Left ventricle myocardium inferior (tissue), 1 donor: ENCODE results near the gene DLX1. TPM values are rescaled to one million over a fixed set of nuclear protein-coding genes. Genes with fewer than 3 reads are reported as not detected.
"Not testable (repeated sequence)": the region's sequence is repeated elsewhere in the genome, so short reads cannot be mapped to it uniquely, and the experiment has no call there.

Source experiments
- DNase-seq: peaks from one replicate; pipeline ENCODE4 v3.0.0-alpha.2; 2020
- H3K27ac ChIP-seq: fragments of 200-600 bp; replicated peaks from 2 replicates; pipeline ENCODE4 v1.8.0; 2021
- H3K27me3 ChIP-seq: fragments of 200-600 bp; 2 replicates; pipeline ENCODE4 v1.8.0; 2021; ENCODE audit warnings: low read depth
- H3K36me3 ChIP-seq: fragments of 200-600 bp; 2 replicates; pipeline ENCODE4 v1.8.0; 2021
- H3K4me1 ChIP-seq: fragments of 200-600 bp; 2 replicates; pipeline ENCODE4 v1.8.0; 2021
- H3K4me3 ChIP-seq: fragments of 200-600 bp; 2 replicates; pipeline ENCODE4 v1.8.0; 2021; ENCODE audit warnings: mild to moderate bottlenecking, moderate library complexity
- H3K9me3 ChIP-seq: fragments of 200-600 bp; replicated peaks from 2 replicates; pipeline ENCODE4 v1.8.0; 2021
- CTCF ChIP-seq: fragments of 200-600 bp; IDR thresholded peaks from 2 replicates; pipeline ENCODE4 v1.8.0; 2021; ENCODE audit warnings: antibody characterized with exemption, mild to moderate bottlenecking, borderline replicate concordance
- intact Hi-C: fragments of 100-400 bp; cut with micrococcal nuclease; formaldehyde crosslinking; loops from one replicate; pipeline ENCODE4 v1.11.0; 2022
- total RNA-seq: library from RNA; stranded (reverse); fragmentation: NEBNext Ultra II Directional; extraction: Animal tissue kit (Norgen Biotek cat#: 25700); gene quantifications from one replicate; pipeline ENCODE4 v1.2.1, GENCODE V29; 2021
- donor health status: DM: no; HTN: yes; CAD: no; lungs with severe emphysema.

DLX1 gene
- total RNA-seq, 1 donor from 2014 or later = not detected

GRCh38 chr2:172108587-172108930, 23.3 kb downstream of the DLX1 start:
- Histone ChIP-seq H3K27ac (no peak overlapping the region), H3K4me1 (peaks cover 26% of the 10 kb centered on the region), H3K4me3 (no peak overlapping the region), H3K9me3 (no peaks in the 10 kb centered on the region), H3K27me3 (peaks cover 96% of the 10 kb centered on the region), H3K36me3 (no peaks in the 10 kb centered on the region)
- DNase-seq = no peak
- TF ChIP-seq CTCF = no peak
- intact Hi-C loops = loop anchor here (10.0 kb wide), 2 partner anchors 294 to 404 kb away; no protein-coding TSS in a partner anchor

- Histone ChIP-seq H3K27ac (no peak overlapping the region), H3K4me3 (no peak overlapping the region), H3K36me3 (no peaks in the 10 kb centered on the region), H3K27me3 (peaks cover 96% of the 10 kb centered on the region), H3K9me3 (no peaks in the 10 kb centered on the region), H3K4me1 (peaks cover 22% of the 10 kb centered on the region)
- no peak for DNase-seq
- TF ChIP-seq CTCF = no peak
- intact Hi-C loops = loop anchor here (10.0 kb wide), 2 partner anchors 295 to 405 kb away; no protein-coding TSS in a partner anchor
These were observed 24.1 kb downstream of the DLX1 start for GRCh38 chr2:172109256-172109987.

- no peak for DNase-seq
- TF ChIP-seq CTCF = no peak
These were observed 24.9 kb downstream of the DLX1 start for GRCh38 chr2:172109988-172110811.

GRCh38 chr2:172113617-172114016, 28.3 kb downstream of the DLX1 start:
- no peak overlapping the region for H3K4me3 ChIP-seq
- no peak overlapping the region for H3K27ac ChIP-seq
- no peak for DNase-seq
- intact Hi-C loops = no loop called here
- H3K36me3 ChIP-seq = no peaks in the 10 kb centered on the region
- peaks cover 91% of the 10 kb centered on the region for H3K27me3 ChIP-seq
- H3K9me3 ChIP-seq = no peaks in the 10 kb centered on the region
- peaks cover under 1% of the 10 kb centered on the region for H3K4me1 ChIP-seq
- peak; percentile 57 for TF ChIP-seq CTCF

More at GRCh38 chr2:172109988-172110811, 24.9 kb downstream of the DLX1 start:
- intact Hi-C loops = loop anchor here (10.0 kb wide), 2 partner anchors 295 to 405 kb away; no protein-coding TSS in a partner anchor
- no peak overlapping the region for H3K27ac ChIP-seq
- H3K4me3 ChIP-seq = no peak overlapping the region
- peaks cover 96% of the 10 kb centered on the region for H3K27me3 ChIP-seq
- H3K36me3 ChIP-seq = no peaks in the 10 kb centered on the region
- peaks cover 22% of the 10 kb centered on the region for H3K4me1 ChIP-seq
- H3K9me3 ChIP-seq = no peaks in the 10 kb centered on the region

- H3K4me1 ChIP-seq, H3K9me3 ChIP-seq, DNase-seq, H3K36me3 ChIP-seq, H3K27ac ChIP-seq, intact Hi-C loops, H3K4me3 ChIP-seq: not testable (repeated sequence)
- H3K27me3 ChIP-seq = peaks cover 90% of the 10 kb centered on the region
These were observed 28.9 kb downstream of the DLX1 start for GRCh38 chr2:172114176-172114575.
